GM12891 (cell line): ENCODE results near the gene FDX1.

Source experiments
- PAX5 ChIP-seq: IDR thresholded peaks from 2 replicates; pipeline ENCODE4 v1.6.1; 2011; ENCODE audit warnings: low read length, moderate library complexity, mild to moderate bottlenecking; ENCODE audit not compliant: insufficient read depth, severe bottlenecking
- POLR2A ChIP-seq: IDR thresholded peaks from 2 replicates; pipeline ENCODE4 v1.6.1; 2011; ENCODE audit warnings: low read depth, low read length, control low read depth
- POU2F2 ChIP-seq: IDR thresholded peaks from 2 replicates; pipeline ENCODE4 v1.6.1; 2011; ENCODE audit warnings: low read depth, mild to moderate bottlenecking, control low read depth, low read length, moderate library complexity
- SPI1 ChIP-seq: IDR thresholded peaks from 2 replicates; pipeline ENCODE4 v1.6.1; 2011; ENCODE audit warnings: low read depth, low read length, control low read depth
- TAF1 ChIP-seq: IDR thresholded peaks from 2 replicates; pipeline ENCODE4 v1.6.1; 2011; ENCODE audit warnings: low read depth, low read length, control low read depth

GRCh38 chr11:110468121-110468520 lies 38.4 kb downstream of the FDX1 start:
- no peak for TF ChIP-seq POLR2A
- TF ChIP-seq TAF1 = no peak
- TF ChIP-seq POU2F2 = no peak
- TF ChIP-seq SPI1 = no peak
- no peak for TF ChIP-seq PAX5
